WI38 (cell line): ENCODE measurements around the gene TMPRSS7.

Experiments used
- H3K4me3 ChIP-seq: 2 replicates; pipeline ENCODE4 v1.5.1; 2011; ENCODE audit warnings: low read depth, mild to moderate bottlenecking, control low read depth, low read length
- TF ChIP-seq, protein P1 (sequence below): IDR thresholded peaks from 2 replicates; pipeline ENCODE4 v1.5.1; 2012; ENCODE audit warnings: low read depth, mild to moderate bottlenecking, control low read depth, low read length

TMPRSS7 gene

GRCh38 chr3:112000367-112000771 is 34.2 kb upstream of the TMPRSS7 start:
- H3K4me3 ChIP-seq = no peak overlapping the region
- TF ChIP-seq, protein P1, sequence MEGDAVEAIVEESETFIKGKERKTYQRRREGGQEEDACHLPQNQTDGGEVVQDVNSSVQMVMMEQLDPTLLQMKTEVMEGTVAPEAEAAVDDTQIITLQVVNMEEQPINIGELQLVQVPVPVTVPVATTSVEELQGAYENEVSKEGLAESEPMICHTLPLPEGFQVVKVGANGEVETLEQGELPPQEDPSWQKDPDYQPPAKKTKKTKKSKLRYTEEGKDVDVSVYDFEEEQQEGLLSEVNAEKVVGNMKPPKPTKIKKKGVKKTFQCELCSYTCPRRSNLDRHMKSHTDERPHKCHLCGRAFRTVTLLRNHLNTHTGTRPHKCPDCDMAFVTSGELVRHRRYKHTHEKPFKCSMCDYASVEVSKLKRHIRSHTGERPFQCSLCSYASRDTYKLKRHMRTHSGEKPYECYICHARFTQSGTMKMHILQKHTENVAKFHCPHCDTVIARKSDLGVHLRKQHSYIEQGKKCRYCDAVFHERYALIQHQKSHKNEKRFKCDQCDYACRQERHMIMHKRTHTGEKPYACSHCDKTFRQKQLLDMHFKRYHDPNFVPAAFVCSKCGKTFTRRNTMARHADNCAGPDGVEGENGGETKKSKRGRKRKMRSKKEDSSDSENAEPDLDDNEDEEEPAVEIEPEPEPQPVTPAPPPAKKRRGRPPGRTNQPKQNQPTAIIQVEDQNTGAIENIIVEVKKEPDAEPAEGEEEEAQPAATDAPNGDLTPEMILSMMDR = no peak

GRCh38 chr3:112000966-112001365 is 33.6 kb upstream of the TMPRSS7 start:
- H3K4me3 ChIP-seq = no peak overlapping the region
- TF ChIP-seq, protein P1 = no peak

GRCh38 chr3:112001526-112001925 is 33.0 kb upstream of the TMPRSS7 start:
- TF ChIP-seq, protein P1 = no peak
- no peak overlapping the region for H3K4me3 ChIP-seq

GRCh38 chr3:112002096-112002971 is 32.2 kb upstream of the TMPRSS7 start:
- H3K4me3 ChIP-seq = no peak overlapping the region
- TF ChIP-seq, protein P1 = no peak

- no peak overlapping the region for H3K4me3 ChIP-seq
- TF ChIP-seq, protein P1 = no peak
Measured at GRCh38 chr3:112003321-112004080, 31.0 kb upstream of the TMPRSS7 start.

- no peak overlapping the region for H3K4me3 ChIP-seq
- TF ChIP-seq, protein P1 = no peak
Measured at GRCh38 chr3:112004187-112004586, 30.3 kb upstream of the TMPRSS7 start.

- TF ChIP-seq, protein P1 = no peak
- no peak overlapping the region for H3K4me3 ChIP-seq
Measured at GRCh38 chr3:112004669-112005068, 29.9 kb upstream of the TMPRSS7 start.
